H1 (cell line): ENCODE results near the gene RGL3. TPM values are rescaled to one million over a fixed set of nuclear protein-coding genes. Genes with fewer than 3 reads are reported as not detected.

Experiments used
- CTCF ChIA-PET: fragments of 300-600 bp; sonication (Branson Sonifier 250); formaldehyde crosslinking; loops from one replicate; lab custom pipeline; 2021; ENCODE audit not compliant: partially characterized antibody; lab: Charles Lee
- POLR2A ChIA-PET: fragments of 300-600 bp; sonication (Branson Sonifier 250); formaldehyde crosslinking; loops from one replicate; lab custom pipeline; 2021; ENCODE audit warnings: inconsistent platforms; ENCODE audit not compliant: partially characterized antibody; lab: Charles Lee
- DNase-seq, 2 experiments: peaks; one replicate each; pipeline versions ENCODE4 v3.0.0 to v3.0.0-alpha.2; 2010 to 2022; ENCODE audit warnings: low spot score in 2 of 2, low read depth in 1 of 2, mixed read lengths in 1 of 2
- FAIRE-seq: peaks from 2 replicates; lab custom pipeline; 2011; peaks lifted over from hg19 to GRCh38; lab: Jason Lieb, UNC
- H2AFZ ChIP-seq: 2 replicates; pipeline ENCODE4 v1.8.1; 2012; ENCODE audit warnings: low read length, inconsistent platforms
- H2AK5ac ChIP-seq: 2 replicates; pipeline ENCODE4 v1.6.1; 2013; ENCODE audit warnings: low read depth, low read length
- H2BK120ac ChIP-seq: replicated peaks from 2 replicates; pipeline ENCODE3; 2013; ENCODE audit warnings: low read depth, low read length, inconsistent platforms
- H2BK12ac ChIP-seq: 2 replicates; pipeline ENCODE4 v1.6.1; 2013; ENCODE audit warnings: low read depth, low read length
- H2BK15ac ChIP-seq: 2 replicates; pipeline ENCODE4 v1.6.1; 2013; ENCODE audit warnings: low read length
- H2BK20ac ChIP-seq: 2 replicates; pipeline ENCODE4 v1.6.1; 2013; ENCODE audit warnings: low read length
- H2BK5ac ChIP-seq: 2 replicates; pipeline ENCODE4 v1.6.1; 2013; ENCODE audit warnings: low read depth, low read length
- H3K14ac ChIP-seq: 2 replicates; pipeline ENCODE4 v1.6.1; 2013; ENCODE audit warnings: inconsistent platforms; ENCODE audit not compliant: insufficient read length
- H3K18ac ChIP-seq: 2 replicates; pipeline ENCODE4 v1.6.1; 2013; ENCODE audit warnings: low read length; ENCODE audit errors: extremely low read depth
- H3K23ac ChIP-seq: 2 replicates; pipeline ENCODE4 v1.6.1; 2013; ENCODE audit warnings: inconsistent platforms; ENCODE audit not compliant: insufficient read length
- H3K23me2 ChIP-seq: 2 replicates; pipeline ENCODE4 v1.6.1; 2013; ENCODE audit warnings: low read depth, low read length
- H3K27ac ChIP-seq: 2 replicates; pipeline ENCODE4 v1.6.1; 2011; ENCODE audit warnings: low read depth, low read length, inconsistent platforms
- H3K27me3 ChIP-seq, 4 experiments: replicated peaks in 1 of 4; 1 replicate in 1 of 4; 2 replicates in 3 of 4; pipeline versions ENCODE4 v1.6.1 to v1.8.1; 2011 to 2013; ENCODE audit warnings: low read length in 3 of 4, mild to moderate bottlenecking in 3 of 4, inconsistent platforms in 2 of 4, mixed read lengths in 2 of 4, moderate library complexity in 1 of 4; ENCODE audit not compliant: control insufficient read depth in 3 of 4, insufficient read depth in 3 of 4; ENCODE audit errors: extremely low read depth in 1 of 4
- H3K36me3 ChIP-seq, 4 experiments: 2 replicates each; pipeline versions ENCODE4 v1.6.1 to v1.8.1; 2011 to 2013; ENCODE audit warnings: mild to moderate bottlenecking in 4 of 4, low read length in 3 of 4, moderate library complexity in 2 of 4, control low read depth in 1 of 4, inconsistent platforms in 1 of 4; ENCODE audit not compliant: insufficient read depth in 4 of 4, control insufficient read depth in 2 of 4
- H3K4ac ChIP-seq: replicated peaks from 2 replicates; pipeline ENCODE3; 2013; ENCODE audit warnings: low read length, low read depth, mixed read lengths, inconsistent platforms; ENCODE audit not compliant: insufficient read length
- H3K4me1 ChIP-seq, 4 experiments: replicated peaks in 1 of 4; 1 replicate in 1 of 4; 2 replicates in 3 of 4; pipeline versions ENCODE4 v1.6.1 to v1.8.1; 2011 to 2013; ENCODE audit warnings: low read length in 3 of 4, inconsistent platforms in 2 of 4, mixed read lengths in 1 of 4; ENCODE audit not compliant: insufficient read depth in 4 of 4, control insufficient read depth in 3 of 4
- H3K4me2 ChIP-seq, 2 experiments: 2 replicates each; pipeline versions ENCODE4 v1.6.1 to v1.8.1; 2011 to 2013; ENCODE audit warnings: low read depth in 2 of 2, low read length in 2 of 2, control low read depth in 1 of 2, inconsistent platforms in 1 of 2, mild to moderate bottlenecking in 1 of 2; ENCODE audit not compliant: insufficient read depth in 1 of 2
- H3K4me3 ChIP-seq, 4 experiments: fragments of 200-600, 300-600 bp in 1 of 4; sonication (generic), shearing (Covaris generic), sonication (Bioruptor Twin) in 1 of 4; 2 replicates each; pipeline versions ENCODE4 v1.5.1 to v1.8.1; 2011 to 2016; ENCODE audit warnings: low read length in 4 of 4, low read depth in 3 of 4, control low read depth in 2 of 4, inconsistent platforms in 2 of 4, mild to moderate bottlenecking in 2 of 4, mixed read lengths in 1 of 4, moderate library complexity in 1 of 4; ENCODE audit not compliant: insufficient read depth in 2 of 4; ENCODE audit errors: extremely low read depth in 1 of 4
- H3K56ac ChIP-seq: replicated peaks from 2 replicates; pipeline ENCODE3; 2013; ENCODE audit warnings: low read depth, mild to moderate bottlenecking, mixed read lengths, low read length, inconsistent platforms; ENCODE audit not compliant: insufficient read length
- H3K79me1 ChIP-seq: 2 replicates; pipeline ENCODE4 v1.6.1; 2013; ENCODE audit warnings: low read depth, low read length, control low read depth
- H3K79me2 ChIP-seq, 2 experiments: 2 replicates each; pipeline versions ENCODE4 v1.6.1 to v1.8.1; 2012 to 2013; ENCODE audit warnings: low read length in 2 of 2, mild to moderate bottlenecking in 2 of 2, inconsistent platforms in 1 of 2; ENCODE audit not compliant: insufficient read depth in 2 of 2, control insufficient read depth in 1 of 2
- H3K9ac ChIP-seq, 4 experiments: replicated peaks in 1 of 4; 1 replicate in 1 of 4; 2 replicates in 3 of 4; pipeline versions ENCODE4 v1.6.1 to v1.8.1; 2011 to 2013; ENCODE audit warnings: low read depth in 3 of 4, low read length in 3 of 4, control low read depth in 2 of 4, mild to moderate bottlenecking in 2 of 4, moderate library complexity in 2 of 4, inconsistent platforms in 1 of 4; ENCODE audit errors: extremely low read depth in 1 of 4
- H3K9me3 ChIP-seq, 2 experiments: 2 replicates each; pipeline versions ENCODE4 v1.6.1 to v1.8.1; 2012 to 2013; ENCODE audit warnings: mild to moderate bottlenecking in 2 of 2, moderate library complexity in 2 of 2, control low read depth in 1 of 2, inconsistent platforms in 1 of 2, low read depth in 1 of 2, low read length in 1 of 2, mixed read lengths in 1 of 2; ENCODE audit not compliant: insufficient read depth in 2 of 2
- H4K20me1 ChIP-seq, 2 experiments: replicated peaks in 1 of 2; 2 replicates each; pipeline versions ENCODE3 to v1.8.1; 2011 to 2013; ENCODE audit warnings: inconsistent platforms in 2 of 2, low read length in 2 of 2, mild to moderate bottlenecking in 1 of 2; ENCODE audit not compliant: insufficient read depth in 2 of 2, control insufficient read depth in 1 of 2
- H4K5ac ChIP-seq: 2 replicates; pipeline ENCODE4 v1.6.1; 2013; ENCODE audit warnings: low read length, low read depth, mixed read lengths, inconsistent platforms; ENCODE audit not compliant: insufficient read length
- H4K8ac ChIP-seq: 2 replicates; pipeline ENCODE4 v1.8.0; 2013; ENCODE audit warnings: mild to moderate bottlenecking, moderate library complexity, low read length, inconsistent platforms; ENCODE audit not compliant: insufficient read depth; ENCODE audit errors: extremely low read depth
- H4K91ac ChIP-seq: replicated peaks from 2 replicates; pipeline ENCODE3; 2013; ENCODE audit warnings: low read length, mixed read lengths, inconsistent platforms; ENCODE audit not compliant: insufficient read length
- CBX8 ChIP-seq: fragments of 300-800, 300-1000 bp; sonication (generic); IDR thresholded peaks from 2 replicates; pipeline ENCODE4 v1.7.1; 2016; ENCODE audit warnings: low read depth, low read length, borderline replicate concordance
- CHD1 ChIP-seq: IDR thresholded peaks from 2 replicates; pipeline ENCODE4 v1.6.1; 2012; ENCODE audit warnings: low read depth, low read length, improper control_type of control experiment
- CHD2 ChIP-seq: IDR thresholded peaks from 2 replicates; pipeline ENCODE4 v1.6.1; 2012; ENCODE audit warnings: low read length, improper control_type of control experiment
- CREB1 ChIP-seq: IDR thresholded peaks from 2 replicates; pipeline ENCODE4 v1.6.1; 2012; ENCODE audit warnings: inconsistent platforms
- FOSL1 ChIP-seq: IDR thresholded peaks from 2 replicates; pipeline ENCODE4 v1.6.1; 2011; ENCODE audit warnings: mild to moderate bottlenecking, low read depth, low read length, moderate library complexity; ENCODE audit not compliant: insufficient read depth
- RFX5 ChIP-seq: IDR thresholded peaks from 2 replicates; pipeline ENCODE4 v1.6.1; 2011; ENCODE audit warnings: low read depth, low read length, improper control_type of control experiment, borderline replicate concordance
- WGBS, 2 experiments: shearing (Covaris generic) in 1 of 2; methylation state at CpG; one replicate each; pipeline versions ENCODE4 v1.1.6 to v1.1.7; 2013 to 2015; ENCODE audit warnings: low lambda C conversion rate in 2 of 2, mixed read lengths in 2 of 2, inconsistent platforms in 1 of 2, low coverage in 1 of 2, missing lambda C conversion rate in 1 of 2; ENCODE audit not compliant: insufficient replicate concordance in 2 of 2, insufficient coverage in 1 of 2, insufficient read length in 1 of 2; ENCODE audit errors: extremely low coverage in 1 of 2, missing lambda C conversion rate in 1 of 2; 5-methylcytosine and 5-hydroxymethylcytosine counted together
- polyA plus RNA-seq, 7 experiments: library from polyadenylated mRNA; depleted of rRNA in 3 of 7; stranded (reverse) in 5 of 7; unstranded in 2 of 7; fragments of >200 nt in 5 of 7; fragments of 200-250 nt in 2 of 7; gene quantifications; 1 replicate in 5 of 7; 2 replicates in 1 of 7; 4 replicates in 1 of 7; pipeline versions ENCODE4 v1.2.1 to v1.2.3, GENCODE V29; 2011 to 2013; ENCODE audit warnings: missing spikeins in 2 of 7, mixed read lengths in 2 of 7
- total RNA-seq: library from RNA; stranded (reverse); fragmentation: NEBNext Ultra II Directional; extraction: Animal tissue kit (Norgen Biotek cat#: 25700); gene quantifications from 2 replicates; pipeline ENCODE4 v1.2.1, GENCODE V29; 2021

Gene RGL3
- total and polyA plus RNA-seq, 2 of the 8 experiments (the other 6 are each of a cell fraction or from before 2014, with no cell fraction given): 36.9 to 40.9 TPM

GRCh38 chr19:11365557-11366117 lies 53.5 kb downstream of the RGL3 start:
- H3K4me1 ChIP-seq: peaks cover 0 to 7% (median 5%) of the 10 kb centered on the region in 4 experiments
- H4K5ac ChIP-seq: no peak overlapping the region
- H3K4me2 ChIP-seq: no peak overlapping the region
- no peak overlapping the region for H2AK5ac ChIP-seq
- H3K27ac ChIP-seq: no peak overlapping the region
- WGBS, 2 experiments: 92% methylated on average over 7 of the region's 7 CpGs; no CpG with 5 or more reads in 1 of the 2 experiments
- H3K9me3 ChIP-seq: no peaks in the 10 kb centered on the region
- no peaks in the 10 kb centered on the region for H3K79me2 ChIP-seq
- no peak overlapping the region for H3K4me3 ChIP-seq
- POLR2A ChIA-PET: interaction anchor here (2.5 kb wide), 1 partner anchor 9 kb away, joined by 12 read pairs; the partner anchor contains the start of gene SWSAP1
- no peak overlapping the region for H3K4ac ChIP-seq
- no peak overlapping the region for H3K18ac ChIP-seq
- no peak overlapping the region for H2BK12ac ChIP-seq
- no peaks in the 10 kb centered on the region for H3K79me1 ChIP-seq
- H3K23me2 ChIP-seq: peaks cover 10% of the 10 kb centered on the region; the same call in 1 of the 2 replicates
- CTCF ChIA-PET: interaction anchor here (0.8 to 7.0 kb wide), 2 partner anchors 17 to 87 kb away, joined by 3 to 49 read pairs; partner anchors contain the start of gene EPOR
- H3K27me3 ChIP-seq: peaks cover 0 to 4% (median 2%) of the 10 kb centered on the region in 4 experiments; a peak in 3 of 7 replicates
- no peak for DNase-seq
- H2AFZ ChIP-seq: no peak overlapping the region
- FAIRE-seq: no peak
- no peak overlapping the region for H2BK15ac ChIP-seq
- no peak overlapping the region for H4K8ac ChIP-seq
- no peak overlapping the region for H4K91ac ChIP-seq
- H2BK120ac ChIP-seq: no peak overlapping the region
- H3K14ac ChIP-seq: no peak overlapping the region
- TF ChIP-seq FOSL1: no peak
- TF ChIP-seq CHD2: no peak
- TF ChIP-seq CBX8: no peak
- TF ChIP-seq RFX5: no peak
- no peak for TF ChIP-seq CREB1
- no peak for TF ChIP-seq CHD1
- no peak overlapping the region for H2BK5ac ChIP-seq
- H3K56ac ChIP-seq: no peak overlapping the region
- no peak overlapping the region for H3K23ac ChIP-seq
- no peak overlapping the region for H2BK20ac ChIP-seq
- H4K20me1 ChIP-seq: peaks cover 0 to 3% of the 10 kb centered on the region in 2 experiments
- H3K36me3 ChIP-seq: peaks cover 0 to 3% (median 0%) of the 10 kb centered on the region in 4 experiments; a peak in 1 of 8 replicates
- H3K9ac ChIP-seq: no peak overlapping the region
